ENCODE results near the gene KIF18A. TPM values are rescaled to one million over a fixed set of nuclear protein-coding genes. Genes with fewer than 3 reads are reported as not detected.
"Not testable (repeated sequence)": the region's sequence is repeated elsewhere in the genome, so short reads cannot be mapped to it uniquely, and the experiment has no call there.

KIF18A gene
- total RNA-seq, 1 donor from 2014 or later: 8.0 TPM

GRCh38 chr11:28106353-28107043, 1.5 kb downstream of the KIF18A start:
- no peak for DNase-seq (ENCODE audit: low read depth)

- no peak for DNase-seq (ENCODE audit: low read depth)
These were observed 2.1 kb downstream of the KIF18A start for GRCh38 chr11:28105869-28106268.

GRCh38 chr11:28104984-28105383, 3.0 kb downstream of the KIF18A start:
- no peak for DNase-seq (ENCODE audit: low read depth)

- no peak for DNase-seq (ENCODE audit: low read depth)
These were observed 3.5 kb downstream of the KIF18A start for GRCh38 chr11:28104425-28104824.

GRCh38 chr11:28102300-28102699, 5.7 kb downstream of the KIF18A start:
- not testable (repeated sequence) for DNase-seq (ENCODE audit: low read depth)

GRCh38 chr11:28100665-28101064, 7.3 kb downstream of the KIF18A start:
- DNase-seq (ENCODE audit: low read depth): no peak

GRCh38 chr11:28099715-28100114, 8.2 kb downstream of the KIF18A start:
- no peak for DNase-seq (ENCODE audit: low read depth)

GRCh38 chr11:28098257-28098656, 9.7 kb downstream of the KIF18A start:
- DNase-seq (ENCODE audit: low read depth): no peak

- DNase-seq (ENCODE audit: low read depth): no peak
These were observed 15.2 kb downstream of the KIF18A start for GRCh38 chr11:28092786-28093185.

GRCh38 chr11:28090052-28090749, 17.8 kb downstream of the KIF18A start:
- DNase-seq (ENCODE audit: low read depth): no peak

- DNase-seq (ENCODE audit: low read depth): no peak
These were observed 18.6 kb downstream of the KIF18A start for GRCh38 chr11:28089378-28089777.

GRCh38 chr11:28087693-28088092, 20.3 kb downstream of the KIF18A start:
- DNase-seq (ENCODE audit: low read depth): not testable (repeated sequence)

GRCh38 chr11:28087192-28087591, 20.8 kb downstream of the KIF18A start:
- DNase-seq (ENCODE audit: low read depth): not testable (repeated sequence)

GRCh38 chr11:28086569-28086968, 21.4 kb downstream of the KIF18A start:
- DNase-seq (ENCODE audit: low read depth): no peak

- DNase-seq (ENCODE audit: low read depth): no peak
These were observed 24.8 kb downstream of the KIF18A start for GRCh38 chr11:28083118-28083517.

- DNase-seq (ENCODE audit: low read depth): no peak
These were observed 30.4 kb downstream of the KIF18A start for GRCh38 chr11:28077521-28077920.

GRCh38 chr11:28072321-28072720, 35.6 kb downstream of the KIF18A start:
- DNase-seq (ENCODE audit: low read depth): peak; percentile 3

GRCh38 chr11:28071305-28071704, 36.7 kb downstream of the KIF18A start:
- DNase-seq (ENCODE audit: low read depth): no peak

- peak; percentile 17 for DNase-seq (ENCODE audit: low read depth)
These were observed 49.6 kb downstream of the KIF18A start for GRCh38 chr11:28058333-28058732.

- DNase-seq (ENCODE audit: low read depth): no peak
These were observed 53.1 kb downstream of the KIF18A start for GRCh38 chr11:28054821-28055220.

GRCh38 chr11:28049338-28050216, 58.4 kb downstream of the KIF18A start:
- peak; percentile 22 for DNase-seq (ENCODE audit: low read depth)

GRCh38 chr11:28048812-28049211, 59.1 kb downstream of the KIF18A start:
- no peak for DNase-seq (ENCODE audit: low read depth)

Data from renal cortical epithelial cell (primary cell).